SK-N-SH (cell line): ENCODE results near the gene FAM131C. TPM values are rescaled to one million over a fixed set of nuclear protein-coding genes. Genes with fewer than 3 reads are reported as not detected.

ENCODE experiments used
- GABPA ChIP-seq: IDR thresholded peaks from 2 replicates; pipeline ENCODE4 v1.4.0; 2012; ENCODE audit warnings: low read depth, mild to moderate bottlenecking
- PBX3 ChIP-seq: IDR thresholded peaks from 2 replicates; pipeline ENCODE4; 2012
- POLR2AphosphoS5 ChIP-seq: IDR thresholded peaks from 2 replicates; pipeline ENCODE4 v1.6.1; 2012; ENCODE audit warnings: low read depth, low read length
- TCF12 ChIP-seq: IDR thresholded peaks from 2 replicates; pipeline ENCODE4 v1.4.0; 2012
- polyA plus RNA-seq, 3 experiments: library from polyadenylated mRNA; depleted of rRNA; stranded (reverse); fragments of >200 nt; gene quantifications; 2 replicates each; pipeline ENCODE4 v1.2.3, GENCODE V29; 2012
- TF ChIP-seq, protein P1 (sequence below): IDR thresholded peaks from 2 replicates; pipeline ENCODE4 v1.4.0; 2012; ENCODE audit warnings: low read depth
- TF ChIP-seq, protein P2 (sequence below): fragments of 200-600 bp; sonication (generic); IDR thresholded peaks from 2 replicates; pipeline ENCODE4 v1.6.1; 2017; ENCODE audit warnings: antibody characterized with exemption, mild to moderate bottlenecking, moderate library complexity

FAM131C gene
- polyA plus RNA-seq, 1 of the 3 experiments (the other 2 are of a cell fraction), result 1.6 TPM

DNA sequence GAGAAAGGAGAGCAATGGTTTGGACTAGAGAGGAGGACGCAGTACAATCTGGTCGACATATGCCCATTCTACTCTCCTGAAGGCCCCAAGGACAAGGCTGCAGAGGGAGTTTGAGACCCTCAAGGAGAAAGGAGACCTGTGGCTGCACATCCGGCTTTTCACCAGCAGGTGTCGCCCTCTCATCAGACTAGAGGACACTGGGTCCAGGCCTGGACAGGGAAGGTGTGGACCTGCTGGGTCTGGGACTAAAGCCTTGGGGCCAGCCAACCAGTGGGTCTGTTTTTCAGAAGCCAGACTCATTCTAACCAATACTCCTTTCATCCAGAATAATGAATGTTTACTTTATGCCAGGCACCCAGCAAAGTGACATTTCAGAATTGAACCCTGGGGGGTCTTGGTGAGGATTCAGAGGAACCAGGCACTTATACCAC is 64.4 kb downstream of the FAM131C start (continued):
- TF ChIP-seq PBX3 (no peak), TCF12 (no peak), POLR2AphosphoS5 (no peak), GABPA (no peak)
- TF ChIP-seq, protein P1, sequence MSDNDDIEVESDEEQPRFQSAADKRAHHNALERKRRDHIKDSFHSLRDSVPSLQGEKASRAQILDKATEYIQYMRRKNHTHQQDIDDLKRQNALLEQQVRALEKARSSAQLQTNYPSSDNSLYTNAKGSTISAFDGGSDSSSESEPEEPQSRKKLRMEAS, result no peak
- TF ChIP-seq, protein P2, sequence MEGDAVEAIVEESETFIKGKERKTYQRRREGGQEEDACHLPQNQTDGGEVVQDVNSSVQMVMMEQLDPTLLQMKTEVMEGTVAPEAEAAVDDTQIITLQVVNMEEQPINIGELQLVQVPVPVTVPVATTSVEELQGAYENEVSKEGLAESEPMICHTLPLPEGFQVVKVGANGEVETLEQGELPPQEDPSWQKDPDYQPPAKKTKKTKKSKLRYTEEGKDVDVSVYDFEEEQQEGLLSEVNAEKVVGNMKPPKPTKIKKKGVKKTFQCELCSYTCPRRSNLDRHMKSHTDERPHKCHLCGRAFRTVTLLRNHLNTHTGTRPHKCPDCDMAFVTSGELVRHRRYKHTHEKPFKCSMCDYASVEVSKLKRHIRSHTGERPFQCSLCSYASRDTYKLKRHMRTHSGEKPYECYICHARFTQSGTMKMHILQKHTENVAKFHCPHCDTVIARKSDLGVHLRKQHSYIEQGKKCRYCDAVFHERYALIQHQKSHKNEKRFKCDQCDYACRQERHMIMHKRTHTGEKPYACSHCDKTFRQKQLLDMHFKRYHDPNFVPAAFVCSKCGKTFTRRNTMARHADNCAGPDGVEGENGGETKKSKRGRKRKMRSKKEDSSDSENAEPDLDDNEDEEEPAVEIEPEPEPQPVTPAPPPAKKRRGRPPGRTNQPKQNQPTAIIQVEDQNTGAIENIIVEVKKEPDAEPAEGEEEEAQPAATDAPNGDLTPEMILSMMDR, result peak; percentile 97

Other genes starting within 250 kb of the FAM131C start
- 3.2 and 6.1 TPM in 2 replicates for gene SPEN, start 225.9 kb downstream of the FAM131C start, polyA plus RNA-seq (2012; rRNA removed)
- 54.1 and 56.4 TPM in 2 replicates for gene ZBTB17, start 97.5 kb downstream of the FAM131C start, polyA plus RNA-seq (2012; rRNA removed)
- gene SRARP, start 69.4 kb downstream of the FAM131C start, polyA plus RNA-seq (2012; rRNA removed), result not detected in 2 replicates
- gene HSPB7, start 55.6 kb downstream of the FAM131C start, polyA plus RNA-seq (2012; rRNA removed), result 0.05 and 0.23 TPM in 2 replicates
- gene CLCNKA, start 51.6 kb downstream of the FAM131C start, polyA plus RNA-seq (2012; rRNA removed), result 0.03 TPM in 2 replicates
- 0.37 and 0.41 TPM in 2 replicates for gene CLCNKB, start 29.9 kb downstream of the FAM131C start, polyA plus RNA-seq (2012; rRNA removed)
- gene EPHA2, start 82.4 kb upstream of the FAM131C start, polyA plus RNA-seq (2012; rRNA removed), result 82.2 and 126 TPM in 2 replicates
- gene ARHGEF19, start 139.0 kb upstream of the FAM131C start, polyA plus RNA-seq (2012; rRNA removed), result 11.5 and 11.8 TPM in 2 replicates
- 6.5 and 8.6 TPM in 2 replicates for gene CPLANE2, start 163.5 kb upstream of the FAM131C start, polyA plus RNA-seq (2012; rRNA removed)